ENCODE measurements around the gene TMEM273.

GRCh38 chr10:49202266-49202665, 14.1 kb upstream of the TMEM273 start:
- TF ChIP-seq, protein P1, sequence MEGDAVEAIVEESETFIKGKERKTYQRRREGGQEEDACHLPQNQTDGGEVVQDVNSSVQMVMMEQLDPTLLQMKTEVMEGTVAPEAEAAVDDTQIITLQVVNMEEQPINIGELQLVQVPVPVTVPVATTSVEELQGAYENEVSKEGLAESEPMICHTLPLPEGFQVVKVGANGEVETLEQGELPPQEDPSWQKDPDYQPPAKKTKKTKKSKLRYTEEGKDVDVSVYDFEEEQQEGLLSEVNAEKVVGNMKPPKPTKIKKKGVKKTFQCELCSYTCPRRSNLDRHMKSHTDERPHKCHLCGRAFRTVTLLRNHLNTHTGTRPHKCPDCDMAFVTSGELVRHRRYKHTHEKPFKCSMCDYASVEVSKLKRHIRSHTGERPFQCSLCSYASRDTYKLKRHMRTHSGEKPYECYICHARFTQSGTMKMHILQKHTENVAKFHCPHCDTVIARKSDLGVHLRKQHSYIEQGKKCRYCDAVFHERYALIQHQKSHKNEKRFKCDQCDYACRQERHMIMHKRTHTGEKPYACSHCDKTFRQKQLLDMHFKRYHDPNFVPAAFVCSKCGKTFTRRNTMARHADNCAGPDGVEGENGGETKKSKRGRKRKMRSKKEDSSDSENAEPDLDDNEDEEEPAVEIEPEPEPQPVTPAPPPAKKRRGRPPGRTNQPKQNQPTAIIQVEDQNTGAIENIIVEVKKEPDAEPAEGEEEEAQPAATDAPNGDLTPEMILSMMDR (IDR thresholded peaks at IDR 0.05; ENCODE audit: borderline replicate concordance, extremely low read depth, low read length, poor library complexity, severe bottlenecking), result no peak
- TF ChIP-seq EZH2 (IDR thresholded peaks at IDR 0.05; ENCODE audit: borderline replicate concordance, low read depth, low read length, severe bottlenecking), result no peak

Measured in DND-41 (cell line).